HEK293 (cell line): ENCODE measurements around the gene NAT14.

Experiments
- KLF9 ChIP-seq: fragments of 450-650 bp; formaldehyde crosslinking; IDR thresholded peaks from 2 replicates; pipeline ENCODE4 v1.5.1; 2016; ENCODE audit warnings: missing biosample characterization, missing genetic modification characterization, low read depth
- MZF1 ChIP-seq: fragments of 450-650 bp; formaldehyde crosslinking; IDR thresholded peaks from 2 replicates; pipeline ENCODE4 v1.5.1; 2017; ENCODE audit warnings: missing biosample characterization, missing genetic modification characterization, borderline replicate concordance
- SP2 ChIP-seq: fragments of 450-650 bp; formaldehyde crosslinking; IDR thresholded peaks from 2 replicates; pipeline ENCODE4 v1.5.1; 2016; ENCODE audit warnings: missing biosample characterization, missing genetic modification characterization
- ZBTB1 ChIP-seq: fragments of 450-650 bp; formaldehyde crosslinking; IDR thresholded peaks from 2 replicates; pipeline ENCODE4 v1.5.1; 2016; ENCODE audit warnings: missing biosample characterization, missing genetic modification characterization
- ZBTB20 ChIP-seq: fragments of 450-650 bp; formaldehyde crosslinking; IDR thresholded peaks from 2 replicates; pipeline ENCODE4 v1.5.1; 2016; ENCODE audit warnings: missing biosample characterization, missing genetic modification characterization
- ZFP3 ChIP-seq: fragments of 450-650 bp; formaldehyde crosslinking; IDR thresholded peaks from 2 replicates; pipeline ENCODE4 v1.5.1; 2016; ENCODE audit warnings: low read depth, missing biosample characterization, missing genetic modification characterization
- ZNF138 ChIP-seq: fragments of 450-650 bp; formaldehyde crosslinking; IDR thresholded peaks from 2 replicates; pipeline ENCODE4 v1.5.1; 2016; ENCODE audit warnings: missing biosample characterization, missing genetic modification characterization, borderline replicate concordance
- ZNF311 ChIP-seq: fragments of 450-650 bp; formaldehyde crosslinking; IDR thresholded peaks from 2 replicates; pipeline ENCODE4 v1.5.1; 2017; ENCODE audit warnings: missing biosample characterization, missing genetic modification characterization, borderline replicate concordance
- ZNF510 ChIP-seq: fragments of 450-650 bp; formaldehyde crosslinking; IDR thresholded peaks from 2 replicates; pipeline ENCODE4 v1.5.1; 2018; ENCODE audit warnings: mild to moderate bottlenecking, missing genetic modification characterization, missing biosample characterization; ENCODE audit not compliant: insufficient replicate concordance
- ZNF514 ChIP-seq: fragments of 450-650 bp; formaldehyde crosslinking; IDR thresholded peaks from 2 replicates; pipeline ENCODE4 v1.5.1; 2016; ENCODE audit warnings: missing biosample characterization, missing genetic modification characterization
- ZNF530 ChIP-seq: fragments of 450-650 bp; formaldehyde crosslinking; IDR thresholded peaks from 2 replicates; pipeline ENCODE4 v1.5.1; 2016; ENCODE audit warnings: low read depth, missing biosample characterization, missing genetic modification characterization
- ZNF544 ChIP-seq: fragments of 450-650 bp; formaldehyde crosslinking; IDR thresholded peaks from 2 replicates; pipeline ENCODE4 v1.5.0; 2017; ENCODE audit warnings: missing biosample characterization, missing genetic modification characterization
- ZNF629 ChIP-seq: fragments of 450-650 bp; formaldehyde crosslinking; IDR thresholded peaks from 2 replicates; pipeline ENCODE4 v1.5.1; 2017; ENCODE audit warnings: missing biosample characterization, missing genetic modification characterization
- ZNF707 ChIP-seq: fragments of 450-650 bp; formaldehyde crosslinking; IDR thresholded peaks from 2 replicates; pipeline ENCODE4 v1.5.1; 2016; ENCODE audit warnings: missing biosample characterization, missing genetic modification characterization
- ZNF791 ChIP-seq: fragments of 450-650 bp; formaldehyde crosslinking; IDR thresholded peaks from 2 replicates; pipeline ENCODE4 v1.5.1; 2016; ENCODE audit warnings: missing biosample characterization, missing genetic modification characterization
- ZNF843 ChIP-seq: fragments of 450-650 bp; formaldehyde crosslinking; IDR thresholded peaks from 2 replicates; pipeline ENCODE4 v1.5.1; 2016; ENCODE audit warnings: missing biosample characterization, missing genetic modification characterization
- TF ChIP-seq, protein P1 (sequence below): fragments of 450-650 bp; formaldehyde crosslinking; IDR thresholded peaks from 2 replicates; pipeline ENCODE4 v1.5.1; 2017; ENCODE audit warnings: missing biosample characterization, missing genetic modification characterization
- TF ChIP-seq, protein P2 (sequence below): fragments of 450-650 bp; formaldehyde crosslinking; IDR thresholded peaks from 2 replicates; pipeline ENCODE4 v1.5.1; 2016; ENCODE audit warnings: missing biosample characterization, missing genetic modification characterization
- TF ChIP-seq, protein P3 (sequence below): fragments of 450-650 bp; formaldehyde crosslinking; IDR thresholded peaks from 2 replicates; pipeline ENCODE4 v1.5.1; 2016; ENCODE audit warnings: missing biosample characterization, missing genetic modification characterization
- TF ChIP-seq, protein P4 (sequence below): fragments of 450-650 bp; formaldehyde crosslinking; IDR thresholded peaks from 2 replicates; pipeline ENCODE4 v1.5.1; 2016; ENCODE audit warnings: missing biosample characterization, missing genetic modification characterization
- TF ChIP-seq, protein P5 (sequence below): fragments of 450-650 bp; formaldehyde crosslinking; IDR thresholded peaks from 2 replicates; pipeline ENCODE4 v1.5.1; 2017; ENCODE audit warnings: missing biosample characterization, mild to moderate bottlenecking, missing genetic modification characterization, moderate library complexity
- TF ChIP-seq, protein P6 (sequence below): fragments of 450-650 bp; formaldehyde crosslinking; IDR thresholded peaks from 2 replicates; pipeline ENCODE4; 2016; ENCODE audit warnings: missing biosample characterization, missing genetic modification characterization
- TF ChIP-seq, protein P7 (sequence below): fragments of 450-650 bp; formaldehyde crosslinking; IDR thresholded peaks from 2 replicates; pipeline ENCODE4 v1.5.1; 2016; ENCODE audit warnings: missing biosample characterization, missing genetic modification characterization
- TF ChIP-seq, protein P8 (sequence below): fragments of 450-650 bp; formaldehyde crosslinking; IDR thresholded peaks from 2 replicates; pipeline ENCODE4 v1.5.1; 2016; ENCODE audit warnings: missing biosample characterization, missing genetic modification characterization

The NAT14 gene

DNA sequence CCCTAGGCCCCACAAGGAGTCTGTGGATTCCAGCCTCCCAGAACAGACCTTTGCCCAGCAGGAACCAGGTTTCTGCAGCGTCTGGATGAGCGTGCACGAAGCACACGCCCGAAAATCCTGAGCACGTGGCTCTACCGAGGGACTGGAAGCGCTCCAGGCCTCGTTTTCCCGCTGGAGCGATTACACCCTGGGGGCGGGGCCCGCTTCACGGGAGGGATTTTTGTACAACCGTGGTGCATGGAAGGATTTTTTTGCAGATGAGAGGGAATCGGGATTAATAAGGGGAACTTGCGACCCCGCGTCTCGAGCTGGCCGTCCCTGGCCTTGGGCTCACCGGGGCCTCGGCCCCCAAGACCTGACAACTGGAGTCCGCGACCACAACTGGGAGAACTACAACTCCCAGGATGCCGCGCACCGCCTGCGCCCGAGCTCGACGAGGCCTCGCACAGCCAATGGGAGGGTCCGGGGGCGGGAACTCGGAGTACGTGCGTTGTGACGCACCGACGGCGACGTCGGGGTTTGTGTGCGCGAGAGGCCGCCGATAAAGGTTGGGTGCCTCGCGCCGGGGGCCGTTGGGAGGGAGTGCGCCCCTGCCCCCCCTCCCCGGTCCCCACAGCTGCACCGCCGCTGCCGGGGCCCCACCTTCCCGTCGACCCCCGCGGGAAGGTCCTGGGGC, 8.8 kb upstream of the NAT14 start, which contains the start of gene ZNF628 (continued):
- TF ChIP-seq, protein P1, sequence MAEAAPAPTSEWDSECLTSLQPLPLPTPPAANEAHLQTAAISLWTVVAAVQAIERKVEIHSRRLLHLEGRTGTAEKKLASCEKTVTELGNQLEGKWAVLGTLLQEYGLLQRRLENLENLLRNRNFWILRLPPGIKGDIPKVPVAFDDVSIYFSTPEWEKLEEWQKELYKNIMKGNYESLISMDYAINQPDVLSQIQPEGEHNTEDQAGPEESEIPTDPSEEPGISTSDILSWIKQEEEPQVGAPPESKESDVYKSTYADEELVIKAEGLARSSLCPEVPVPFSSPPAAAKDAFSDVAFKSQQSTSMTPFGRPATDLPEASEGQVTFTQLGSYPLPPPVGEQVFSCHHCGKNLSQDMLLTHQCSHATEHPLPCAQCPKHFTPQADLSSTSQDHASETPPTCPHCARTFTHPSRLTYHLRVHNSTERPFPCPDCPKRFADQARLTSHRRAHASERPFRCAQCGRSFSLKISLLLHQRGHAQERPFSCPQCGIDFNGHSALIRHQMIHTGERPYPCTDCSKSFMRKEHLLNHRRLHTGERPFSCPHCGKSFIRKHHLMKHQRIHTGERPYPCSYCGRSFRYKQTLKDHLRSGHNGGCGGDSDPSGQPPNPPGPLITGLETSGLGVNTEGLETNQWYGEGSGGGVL (tag by site-specific recombination) = peak; percentile 62
- TF ChIP-seq ZNF530 (tag by site-specific recombination) (no peak), ZBTB20 (tag by site-specific recombination) (peak; percentile 63), ZFP3 (no peak), MZF1 (tag by site-specific recombination) (no peak), ZNF791 (tag by site-specific recombination) (no peak), SP2 (tag by site-specific recombination) (peak; percentile 82), ZNF311 (tag by site-specific recombination) (no peak), ZNF843 (tag by site-specific recombination) (peak; percentile 58), ZNF544 (tag by site-specific recombination) (no peak), ZBTB1 (tag by site-specific recombination) (no peak), ZNF629 (peak; percentile 70), ZNF514 (tag by site-specific recombination) (no peak), KLF9 (tag by site-specific recombination) (peak; percentile 92), ZNF707 (tag by site-specific recombination) (no peak), ZNF138 (tag by site-specific recombination) (no peak), ZNF510 (tag by site-specific recombination) (no peak)
- TF ChIP-seq, protein P2, sequence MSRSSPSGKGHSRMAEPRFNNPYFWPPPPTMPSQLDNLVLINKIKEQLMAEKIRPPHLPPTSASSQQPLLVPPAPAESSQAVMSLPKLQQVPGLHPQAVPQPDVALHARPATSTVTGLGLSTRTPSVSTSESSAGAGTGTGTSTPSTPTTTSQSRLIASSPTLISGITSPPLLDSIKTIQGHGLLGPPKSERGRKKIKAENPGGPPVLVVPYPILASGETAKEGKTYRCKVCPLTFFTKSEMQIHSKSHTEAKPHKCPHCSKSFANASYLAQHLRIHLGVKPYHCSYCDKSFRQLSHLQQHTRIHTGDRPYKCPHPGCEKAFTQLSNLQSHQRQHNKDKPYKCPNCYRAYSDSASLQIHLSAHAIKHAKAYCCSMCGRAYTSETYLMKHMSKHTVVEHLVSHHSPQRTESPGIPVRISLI = no peak
- TF ChIP-seq, protein P3, sequence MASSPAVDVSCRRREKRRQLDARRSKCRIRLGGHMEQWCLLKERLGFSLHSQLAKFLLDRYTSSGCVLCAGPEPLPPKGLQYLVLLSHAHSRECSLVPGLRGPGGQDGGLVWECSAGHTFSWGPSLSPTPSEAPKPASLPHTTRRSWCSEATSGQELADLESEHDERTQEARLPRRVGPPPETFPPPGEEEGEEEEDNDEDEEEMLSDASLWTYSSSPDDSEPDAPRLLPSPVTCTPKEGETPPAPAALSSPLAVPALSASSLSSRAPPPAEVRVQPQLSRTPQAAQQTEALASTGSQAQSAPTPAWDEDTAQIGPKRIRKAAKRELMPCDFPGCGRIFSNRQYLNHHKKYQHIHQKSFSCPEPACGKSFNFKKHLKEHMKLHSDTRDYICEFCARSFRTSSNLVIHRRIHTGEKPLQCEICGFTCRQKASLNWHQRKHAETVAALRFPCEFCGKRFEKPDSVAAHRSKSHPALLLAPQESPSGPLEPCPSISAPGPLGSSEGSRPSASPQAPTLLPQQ (tag by site-specific recombination) = peak; percentile 95
- TF ChIP-seq, protein P4, sequence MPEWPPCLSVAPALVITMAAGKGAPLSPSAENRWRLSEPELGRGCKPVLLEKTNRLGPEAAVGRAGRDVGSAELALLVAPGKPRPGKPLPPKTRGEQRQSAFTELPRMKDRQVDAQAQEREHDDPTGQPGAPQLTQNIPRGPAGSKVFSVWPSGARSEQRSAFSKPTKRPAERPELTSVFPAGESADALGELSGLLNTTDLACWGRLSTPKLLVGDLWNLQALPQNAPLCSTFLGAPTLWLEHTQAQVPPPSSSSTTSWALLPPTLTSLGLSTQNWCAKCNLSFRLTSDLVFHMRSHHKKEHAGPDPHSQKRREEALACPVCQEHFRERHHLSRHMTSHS (tag by site-specific recombination) = no peak
- TF ChIP-seq, protein P5, sequence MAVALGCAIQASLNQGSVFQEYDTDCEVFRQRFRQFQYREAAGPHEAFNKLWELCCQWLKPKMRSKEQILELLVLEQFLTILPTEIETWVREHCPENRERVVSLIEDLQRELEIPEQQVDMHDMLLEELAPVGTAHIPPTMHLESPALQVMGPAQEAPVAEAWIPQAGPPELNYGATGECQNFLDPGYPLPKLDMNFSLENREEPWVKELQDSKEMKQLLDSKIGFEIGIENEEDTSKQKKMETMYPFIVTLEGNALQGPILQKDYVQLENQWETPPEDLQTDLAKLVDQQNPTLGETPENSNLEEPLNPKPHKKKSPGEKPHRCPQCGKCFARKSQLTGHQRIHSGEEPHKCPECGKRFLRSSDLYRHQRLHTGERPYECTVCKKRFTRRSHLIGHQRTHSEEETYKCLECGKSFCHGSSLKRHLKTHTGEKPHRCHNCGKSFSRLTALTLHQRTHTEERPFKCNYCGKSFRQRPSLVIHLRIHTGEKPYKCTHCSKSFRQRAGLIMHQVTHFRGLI (tag by site-specific recombination) = peak; percentile 54
- TF ChIP-seq, protein P6, sequence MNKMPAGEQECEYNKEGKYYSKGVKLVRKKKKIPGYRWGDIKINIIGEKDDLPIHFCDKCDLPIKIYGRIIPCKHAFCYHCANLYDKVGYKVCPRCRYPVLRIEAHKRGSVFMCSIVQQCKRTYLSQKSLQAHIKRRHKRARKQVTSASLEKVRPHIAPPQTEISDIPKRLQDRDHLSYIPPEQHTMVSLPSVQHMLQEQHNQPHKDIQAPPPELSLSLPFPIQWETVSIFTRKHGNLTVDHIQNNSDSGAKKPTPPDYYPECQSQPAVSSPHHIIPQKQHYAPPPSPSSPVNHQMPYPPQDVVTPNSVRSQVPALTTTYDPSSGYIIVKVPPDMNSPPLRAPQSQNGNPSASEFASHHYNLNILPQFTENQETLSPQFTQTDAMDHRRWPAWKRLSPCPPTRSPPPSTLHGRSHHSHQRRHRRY (tag by site-specific recombination) = no peak
- TF ChIP-seq, protein P7, sequence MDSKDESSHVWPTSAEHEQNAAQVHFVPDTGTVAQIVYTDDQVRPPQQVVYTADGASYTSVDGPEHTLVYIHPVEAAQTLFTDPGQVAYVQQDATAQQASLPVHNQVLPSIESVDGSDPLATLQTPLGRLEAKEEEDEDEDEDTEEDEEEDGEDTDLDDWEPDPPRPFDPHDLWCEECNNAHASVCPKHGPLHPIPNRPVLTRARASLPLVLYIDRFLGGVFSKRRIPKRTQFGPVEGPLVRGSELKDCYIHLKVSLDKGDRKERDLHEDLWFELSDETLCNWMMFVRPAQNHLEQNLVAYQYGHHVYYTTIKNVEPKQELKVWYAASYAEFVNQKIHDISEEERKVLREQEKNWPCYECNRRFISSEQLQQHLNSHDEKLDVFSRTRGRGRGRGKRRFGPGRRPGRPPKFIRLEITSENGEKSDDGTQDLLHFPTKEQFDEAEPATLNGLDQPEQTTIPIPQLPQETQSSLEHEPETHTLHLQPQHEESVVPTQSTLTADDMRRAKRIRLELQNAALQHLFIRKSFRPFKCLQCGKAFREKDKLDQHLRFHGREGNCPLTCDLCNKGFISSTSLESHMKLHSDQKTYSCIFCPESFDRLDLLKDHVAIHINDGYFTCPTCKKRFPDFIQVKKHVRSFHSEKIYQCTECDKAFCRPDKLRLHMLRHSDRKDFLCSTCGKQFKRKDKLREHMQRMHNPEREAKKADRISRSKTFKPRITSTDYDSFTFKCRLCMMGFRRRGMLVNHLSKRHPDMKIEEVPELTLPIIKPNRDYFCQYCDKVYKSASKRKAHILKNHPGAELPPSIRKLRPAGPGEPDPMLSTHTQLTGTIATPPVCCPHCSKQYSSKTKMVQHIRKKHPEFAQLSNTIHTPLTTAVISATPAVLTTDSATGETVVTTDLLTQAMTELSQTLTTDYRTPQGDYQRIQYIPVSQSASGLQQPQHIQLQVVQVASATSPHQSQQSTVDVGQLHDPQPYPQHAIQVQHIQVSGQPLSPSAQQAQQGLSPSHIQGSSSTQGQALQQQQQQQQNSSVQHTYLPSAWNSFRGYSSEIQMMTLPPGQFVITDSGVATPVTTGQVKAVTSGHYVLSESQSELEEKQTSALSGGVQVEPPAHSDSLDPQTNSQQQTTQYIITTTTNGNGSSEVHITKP (tag by site-specific recombination) = peak; percentile 68
- TF ChIP-seq, protein P8, sequence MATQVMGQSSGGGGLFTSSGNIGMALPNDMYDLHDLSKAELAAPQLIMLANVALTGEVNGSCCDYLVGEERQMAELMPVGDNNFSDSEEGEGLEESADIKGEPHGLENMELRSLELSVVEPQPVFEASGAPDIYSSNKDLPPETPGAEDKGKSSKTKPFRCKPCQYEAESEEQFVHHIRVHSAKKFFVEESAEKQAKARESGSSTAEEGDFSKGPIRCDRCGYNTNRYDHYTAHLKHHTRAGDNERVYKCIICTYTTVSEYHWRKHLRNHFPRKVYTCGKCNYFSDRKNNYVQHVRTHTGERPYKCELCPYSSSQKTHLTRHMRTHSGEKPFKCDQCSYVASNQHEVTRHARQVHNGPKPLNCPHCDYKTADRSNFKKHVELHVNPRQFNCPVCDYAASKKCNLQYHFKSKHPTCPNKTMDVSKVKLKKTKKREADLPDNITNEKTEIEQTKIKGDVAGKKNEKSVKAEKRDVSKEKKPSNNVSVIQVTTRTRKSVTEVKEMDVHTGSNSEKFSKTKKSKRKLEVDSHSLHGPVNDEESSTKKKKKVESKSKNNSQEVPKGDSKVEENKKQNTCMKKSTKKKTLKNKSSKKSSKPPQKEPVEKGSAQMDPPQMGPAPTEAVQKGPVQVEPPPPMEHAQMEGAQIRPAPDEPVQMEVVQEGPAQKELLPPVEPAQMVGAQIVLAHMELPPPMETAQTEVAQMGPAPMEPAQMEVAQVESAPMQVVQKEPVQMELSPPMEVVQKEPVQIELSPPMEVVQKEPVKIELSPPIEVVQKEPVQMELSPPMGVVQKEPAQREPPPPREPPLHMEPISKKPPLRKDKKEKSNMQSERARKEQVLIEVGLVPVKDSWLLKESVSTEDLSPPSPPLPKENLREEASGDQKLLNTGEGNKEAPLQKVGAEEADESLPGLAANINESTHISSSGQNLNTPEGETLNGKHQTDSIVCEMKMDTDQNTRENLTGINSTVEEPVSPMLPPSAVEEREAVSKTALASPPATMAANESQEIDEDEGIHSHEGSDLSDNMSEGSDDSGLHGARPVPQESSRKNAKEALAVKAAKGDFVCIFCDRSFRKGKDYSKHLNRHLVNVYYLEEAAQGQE (tag by site-specific recombination) = no peak
